Mesenteric fat pad (tissue), 1 donor: ENCODE results near the gene NFIL3. TPM values are rescaled to one million over a fixed set of nuclear protein-coding genes. Genes with fewer than 3 reads are reported as not detected.
"Not testable (repeated sequence)": the region's sequence is repeated elsewhere in the genome, so short reads cannot be mapped to it uniquely, and the experiment has no call there.

Source experiments
- DNase-seq: peaks from one replicate; pipeline ENCODE4 v3.0.0-alpha.2; 2020; ENCODE audit warnings: low spot score
- long read RNA-seq: library from polyadenylated mRNA; unstranded; transcript quantifications from one replicate; pipeline ENCODE4 v2.0.0, GENCODE V29; 2020
- total RNA-seq: library from RNA; stranded (reverse); fragmentation: NEBNext Ultra II Directional; extraction: Animal tissue kit (Norgen Biotek cat#: 25700); gene quantifications from one replicate; pipeline ENCODE4 v1.2.1, GENCODE V29; 2021
- donor health status: DM: yes; HTN: yes; CAD: no.

NFIL3 gene, protein sequence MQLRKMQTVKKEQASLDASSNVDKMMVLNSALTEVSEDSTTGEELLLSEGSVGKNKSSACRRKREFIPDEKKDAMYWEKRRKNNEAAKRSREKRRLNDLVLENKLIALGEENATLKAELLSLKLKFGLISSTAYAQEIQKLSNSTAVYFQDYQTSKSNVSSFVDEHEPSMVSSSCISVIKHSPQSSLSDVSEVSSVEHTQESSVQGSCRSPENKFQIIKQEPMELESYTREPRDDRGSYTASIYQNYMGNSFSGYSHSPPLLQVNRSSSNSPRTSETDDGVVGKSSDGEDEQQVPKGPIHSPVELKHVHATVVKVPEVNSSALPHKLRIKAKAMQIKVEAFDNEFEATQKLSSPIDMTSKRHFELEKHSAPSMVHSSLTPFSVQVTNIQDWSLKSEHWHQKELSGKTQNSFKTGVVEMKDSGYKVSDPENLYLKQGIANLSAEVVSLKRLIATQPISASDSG
- 179 TPM for total RNA-seq
- long read RNA-seq, transcript NFIL3-201 (2 exons, 2,085 nt), result major isoform, 10 of 119 reads
- long read RNA-seq, partial matches to known transcripts, result 0 of 119 reads
- long read RNA-seq, other reads (novel, unspliced or antisense), result 109 of 119 reads

DNA sequence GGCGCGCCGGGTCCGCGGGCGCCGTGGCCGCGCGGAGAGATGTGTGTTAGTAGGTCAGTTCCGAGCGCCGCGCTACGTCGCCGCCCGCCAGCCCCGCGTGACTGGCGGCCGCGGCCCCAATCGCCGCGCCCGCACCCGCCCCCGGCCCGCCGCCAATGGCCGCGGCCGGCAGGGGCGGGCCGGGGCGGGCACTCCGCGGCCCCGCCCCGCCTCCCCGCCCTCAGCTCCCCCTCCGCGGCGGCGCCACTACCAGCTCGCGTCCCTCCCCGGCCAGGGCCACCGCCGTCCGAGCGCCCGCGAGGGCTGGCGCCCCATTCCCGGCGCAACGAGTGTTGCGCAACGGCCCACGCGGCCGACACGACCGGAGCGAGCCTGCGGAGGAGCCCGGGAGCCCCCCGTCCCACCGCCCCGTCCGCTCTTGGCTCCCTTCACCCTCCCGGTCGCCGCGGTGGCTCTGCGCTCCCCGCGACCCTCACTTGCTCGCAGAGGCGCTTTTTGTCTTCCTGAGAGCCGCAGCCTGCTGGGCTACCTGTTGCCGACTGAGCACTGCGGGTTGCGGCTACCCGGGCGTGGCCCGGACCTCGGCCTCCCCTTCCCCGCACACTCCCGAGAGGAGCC lies at the start of gene NFIL3:
Gene NFIL3, minus strand, starts transcription at position 48 of the 618 bp plus-strand sequence. CDS start 13,098 bp downstream, outside the sequence.
- DNase-seq, result peak; percentile 96

DNA sequence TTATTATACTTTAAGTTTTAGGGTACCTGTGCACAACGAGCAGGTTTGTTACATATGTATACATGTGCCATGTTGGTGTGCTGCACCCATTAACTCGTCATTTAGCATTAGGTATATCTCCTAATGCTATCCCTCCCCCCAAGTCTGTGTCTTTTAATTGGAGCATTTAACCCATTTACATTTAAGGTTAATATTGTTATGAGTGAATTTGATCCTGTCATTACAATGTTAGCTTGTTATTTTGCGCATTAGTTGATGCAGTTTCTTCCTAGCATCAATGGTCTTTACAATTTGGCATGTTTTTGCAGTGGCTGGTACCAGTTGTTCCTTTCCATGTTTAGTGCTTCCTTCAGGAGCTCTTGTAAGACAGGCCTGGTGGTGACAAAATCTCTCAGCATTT lies 47.9 kb upstream of the NFIL3 start:
- DNase-seq, result not testable (repeated sequence)

DNA sequence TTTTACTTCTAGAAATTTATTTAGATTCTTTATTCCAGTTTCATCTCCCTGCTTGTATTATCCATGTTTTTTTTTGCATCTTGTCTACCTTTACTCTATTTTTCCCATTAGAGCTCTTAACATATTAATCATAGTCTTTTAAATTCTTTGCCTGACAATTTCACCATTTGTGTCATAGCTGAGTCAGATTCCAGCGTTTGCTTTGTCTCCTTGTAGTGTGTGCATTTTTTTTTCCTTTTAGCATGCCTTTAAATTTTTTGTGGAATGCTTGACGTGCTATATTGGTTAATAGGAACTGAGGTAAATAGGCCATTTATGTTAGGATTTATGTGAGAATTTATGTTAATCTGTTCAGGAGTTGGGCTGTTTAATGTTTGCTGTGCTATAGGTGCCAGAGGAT lies 41.8 kb upstream of the NFIL3 start:
- DNase-seq, result no peak

DNA sequence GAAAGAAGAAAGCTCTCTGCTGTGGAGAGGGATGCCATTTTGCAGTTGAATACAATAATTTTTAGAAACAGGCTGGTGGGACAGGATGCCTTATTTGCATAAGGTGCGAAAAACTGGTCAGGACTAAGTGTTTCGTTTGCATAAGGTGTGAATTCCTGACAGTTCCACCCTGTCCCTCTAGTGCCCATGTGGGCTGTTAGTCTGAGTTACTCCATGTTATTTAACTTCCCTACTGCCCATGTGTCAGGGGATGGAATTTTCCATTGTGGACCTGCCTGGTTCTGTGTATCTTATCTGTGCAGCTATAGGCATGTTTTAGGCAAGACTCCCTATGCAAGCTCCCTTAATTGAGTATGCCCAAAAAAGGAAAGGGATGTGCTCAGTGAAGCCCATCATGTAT lies 35.3 kb upstream of the NFIL3 start:
- DNase-seq, result no peak

DNA sequence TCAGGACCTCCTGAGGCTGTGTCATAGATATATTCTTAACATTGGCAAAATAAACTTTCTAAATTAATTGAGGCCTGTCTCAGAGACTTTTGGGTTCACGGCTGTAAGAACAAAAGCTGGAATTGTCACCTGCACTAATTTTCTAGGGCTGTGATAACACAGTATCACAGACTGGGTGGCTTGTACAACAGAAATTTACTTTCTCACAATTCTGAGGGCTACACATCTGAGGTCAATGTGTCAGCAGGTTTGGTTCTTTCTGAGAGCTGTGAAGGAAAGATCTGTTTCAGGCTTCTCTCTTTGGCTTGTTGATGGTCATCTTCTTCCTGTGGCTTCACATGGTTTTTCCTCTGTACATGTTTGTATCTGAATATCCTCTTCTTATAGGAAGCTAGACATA lies 29.2 kb upstream of the NFIL3 start:
- no peak for DNase-seq

DNA sequence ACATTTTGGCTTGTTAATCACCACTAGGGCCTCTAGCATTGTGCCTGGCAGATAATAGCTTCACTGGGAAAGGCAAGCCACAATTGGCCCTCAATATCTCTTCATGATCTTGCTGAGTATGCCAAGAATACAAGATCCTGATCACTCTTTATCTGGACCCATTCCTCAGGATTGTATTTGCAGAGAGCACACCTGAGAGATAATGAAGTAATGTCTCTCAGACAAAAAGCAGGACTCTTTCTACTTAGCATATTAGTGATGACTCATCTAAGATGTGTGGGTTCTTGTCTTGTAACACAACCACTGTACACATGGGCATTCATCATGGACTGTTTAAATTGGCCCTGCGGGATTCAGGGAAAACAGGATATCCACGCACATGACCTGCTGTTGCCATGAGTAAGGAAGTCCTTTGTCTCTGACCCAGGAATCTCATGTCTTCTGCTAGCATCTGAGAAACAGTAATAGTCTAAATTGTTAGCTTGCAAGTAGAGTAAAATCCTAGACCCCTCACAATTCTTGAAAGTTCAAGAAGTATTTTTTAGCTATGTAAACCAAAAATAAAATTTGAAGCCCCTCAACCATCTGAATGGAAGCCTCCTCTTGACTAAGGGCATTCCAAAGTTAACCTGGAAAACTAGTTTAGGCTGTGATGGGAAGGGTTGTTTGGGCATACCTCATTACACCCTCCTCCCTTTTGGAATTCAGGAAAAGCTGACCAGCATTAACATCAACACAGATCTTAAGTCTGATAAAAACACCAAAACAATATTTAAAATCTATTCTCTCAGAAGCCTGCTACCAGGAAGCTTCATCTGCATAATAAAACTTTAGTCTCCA lies 28.0 kb upstream of the NFIL3 start:
- no peak for DNase-seq

DNA sequence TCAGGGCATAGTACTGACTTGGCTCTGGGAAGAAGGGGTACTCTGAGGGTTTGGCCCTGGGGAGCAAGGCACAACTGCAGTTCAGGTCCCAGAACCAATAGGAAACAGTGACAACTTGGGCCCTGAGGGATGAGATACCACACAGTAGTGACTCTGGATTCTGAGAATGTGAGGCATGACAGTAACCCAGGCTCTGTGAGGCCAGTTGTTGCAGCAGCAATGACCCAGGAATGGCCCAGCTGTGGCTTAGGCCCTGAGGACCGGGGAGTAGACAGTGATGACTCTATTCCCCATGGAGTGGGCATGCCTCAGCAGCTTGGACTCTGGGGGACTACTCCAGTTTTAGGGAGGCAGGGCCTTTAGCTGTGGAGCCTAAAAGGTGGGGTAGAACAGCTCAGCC lies 21.5 kb upstream of the NFIL3 start:
- no peak for DNase-seq

DNA sequence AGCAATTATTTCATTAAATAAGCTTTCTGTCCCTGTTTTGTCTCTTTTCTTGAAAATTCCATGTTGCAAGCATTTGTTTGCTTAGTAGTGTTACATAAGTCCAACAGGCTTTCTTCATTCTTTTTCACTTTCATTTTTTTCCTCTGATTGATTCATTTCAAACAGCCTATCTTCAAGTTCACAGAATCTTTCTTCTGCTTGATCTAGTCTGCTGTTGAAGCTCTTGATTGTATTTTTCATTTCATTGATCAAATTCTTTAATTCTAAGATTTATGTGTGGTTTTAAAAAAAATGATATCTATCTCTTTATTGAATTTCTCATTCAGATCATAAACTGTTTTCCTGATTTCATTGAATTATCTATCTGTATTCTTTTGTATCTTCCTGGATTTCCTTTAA lies 20.4 kb upstream of the NFIL3 start:
- no peak for DNase-seq

DNA sequence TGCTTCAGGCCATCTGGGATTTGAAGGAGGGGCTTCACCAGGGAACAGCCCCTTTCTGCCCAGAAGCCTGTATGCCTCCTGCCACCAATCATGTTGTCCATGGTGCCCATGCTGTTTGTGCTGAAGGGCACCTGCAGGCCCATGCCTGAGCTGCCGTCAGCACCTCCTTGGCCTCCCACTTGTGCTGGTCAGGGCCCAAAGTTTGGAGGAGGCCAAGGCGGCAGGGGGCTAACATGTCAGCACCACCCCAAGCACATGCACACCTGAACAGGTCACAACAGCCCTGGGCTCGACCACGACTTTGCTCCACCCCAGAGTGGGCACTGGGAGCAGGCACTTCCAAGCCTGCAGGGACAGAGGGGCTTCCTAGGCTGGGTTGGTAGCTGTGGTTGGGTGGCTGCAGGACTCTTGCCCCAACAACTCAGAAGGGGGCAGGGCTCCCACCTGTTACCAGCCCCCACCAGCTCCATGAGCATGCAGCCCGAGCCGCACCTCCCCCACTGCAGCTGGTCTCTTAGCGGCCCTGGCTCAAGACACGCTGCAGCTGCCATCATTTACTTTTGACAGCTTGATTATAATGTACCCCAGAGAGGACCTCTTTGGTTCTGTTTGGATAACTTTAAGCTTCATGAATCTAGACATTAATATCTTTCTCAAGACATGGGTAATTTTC lies 19.8 kb upstream of the NFIL3 start:
- no peak for DNase-seq

DNA sequence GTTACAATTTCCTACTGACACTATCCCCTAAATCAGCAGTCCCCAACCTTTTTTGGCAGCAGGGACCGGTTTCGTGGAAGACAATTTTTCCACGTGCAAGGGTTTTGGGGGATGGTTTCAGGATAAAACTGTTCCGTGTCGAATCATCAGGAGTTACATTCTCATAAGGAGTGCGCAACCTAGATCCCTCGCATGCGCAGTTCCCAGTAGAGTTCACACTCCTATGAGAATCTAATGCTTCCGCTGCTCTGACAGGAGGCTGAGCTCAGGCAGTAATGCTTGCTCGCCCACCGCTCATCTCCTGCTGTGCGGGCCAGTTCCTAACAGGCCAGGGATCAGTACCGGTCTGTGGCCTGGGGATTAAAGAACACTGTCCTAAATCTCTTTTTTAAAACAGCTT lies 13.2 kb upstream of the NFIL3 start:
- DNase-seq, result no peak

DNA sequence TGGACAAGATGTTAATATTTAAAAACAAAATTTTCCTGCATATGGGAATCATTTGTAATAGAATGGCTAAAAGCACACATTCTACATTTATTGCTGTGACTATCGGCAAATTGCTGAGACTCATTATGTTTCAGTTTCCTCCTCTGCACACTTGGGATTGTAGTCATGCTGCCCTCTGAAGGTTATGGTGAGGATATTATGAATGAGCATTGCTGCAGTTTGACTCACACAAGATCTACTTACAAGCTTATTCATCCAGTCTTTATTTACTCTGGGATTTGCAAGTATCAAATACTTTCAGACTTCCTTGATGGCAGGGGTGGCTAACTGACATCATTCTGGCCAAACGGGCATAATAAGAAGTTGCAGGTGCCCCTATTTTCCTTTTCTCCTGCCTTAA lies 9.5 kb upstream of the NFIL3 start:
- DNase-seq, result no peak

DNA sequence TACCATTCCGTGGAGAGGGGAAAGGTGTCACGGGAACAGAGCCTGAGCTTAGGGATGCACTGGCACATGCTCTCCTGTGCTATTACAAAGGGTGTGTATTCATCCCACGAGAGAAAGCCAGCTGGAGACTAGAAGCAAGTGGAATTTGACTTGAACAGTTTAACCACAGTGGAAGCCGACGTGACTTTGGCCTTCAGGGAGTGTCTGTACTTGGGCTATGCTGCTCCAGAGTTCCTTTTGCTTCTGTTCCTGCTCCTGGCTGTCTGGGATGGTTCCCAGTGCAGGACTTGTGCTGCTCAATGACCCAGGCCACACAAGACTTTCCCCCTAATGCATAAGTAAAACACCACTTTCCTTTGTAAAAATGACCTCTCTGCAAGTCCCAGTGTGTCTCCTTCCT lies 7.9 kb upstream of the NFIL3 start:
- no peak for DNase-seq

DNA sequence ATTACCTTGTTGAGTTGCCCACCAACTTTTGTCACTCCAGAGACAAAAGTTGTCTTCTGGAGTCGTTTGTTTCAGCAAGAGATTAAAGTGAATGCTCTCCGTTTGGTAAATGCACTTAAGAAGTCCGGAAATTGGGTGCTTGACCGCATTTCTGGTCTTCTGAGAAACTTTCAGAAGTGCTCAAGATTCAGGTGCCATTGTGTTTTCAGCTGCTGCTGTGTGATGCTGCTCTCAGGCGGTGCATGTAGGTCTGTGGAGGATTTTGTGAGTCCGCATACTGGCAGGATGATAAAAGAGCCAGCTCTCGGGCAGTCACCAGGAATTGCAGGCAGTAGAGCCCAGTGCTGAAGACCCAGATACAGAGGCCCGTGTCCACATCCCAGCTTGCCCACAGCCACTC lies 5.9 kb upstream of the NFIL3 start:
- no peak for DNase-seq

DNA sequence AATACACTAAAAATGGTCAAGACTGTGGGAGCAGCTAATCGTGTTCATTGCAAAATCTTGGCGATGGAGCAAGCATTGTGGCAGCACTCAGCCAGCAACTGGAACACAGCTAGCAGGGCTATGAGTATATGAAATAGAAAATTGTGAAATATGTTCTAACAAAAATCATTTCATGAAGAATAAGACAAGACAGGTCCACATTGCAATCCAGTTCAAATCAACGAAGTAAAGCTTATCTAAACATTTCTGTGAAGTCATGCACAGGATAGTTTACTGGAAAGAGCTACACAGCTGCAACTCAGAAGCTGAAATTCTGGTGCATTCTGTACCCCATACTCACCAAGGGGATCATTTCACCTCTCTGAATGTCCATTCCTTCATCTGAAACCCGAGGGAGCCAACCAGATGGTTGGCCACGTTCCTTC lies 5.3 kb upstream of the NFIL3 start:
- DNase-seq, result no peak

DNA sequence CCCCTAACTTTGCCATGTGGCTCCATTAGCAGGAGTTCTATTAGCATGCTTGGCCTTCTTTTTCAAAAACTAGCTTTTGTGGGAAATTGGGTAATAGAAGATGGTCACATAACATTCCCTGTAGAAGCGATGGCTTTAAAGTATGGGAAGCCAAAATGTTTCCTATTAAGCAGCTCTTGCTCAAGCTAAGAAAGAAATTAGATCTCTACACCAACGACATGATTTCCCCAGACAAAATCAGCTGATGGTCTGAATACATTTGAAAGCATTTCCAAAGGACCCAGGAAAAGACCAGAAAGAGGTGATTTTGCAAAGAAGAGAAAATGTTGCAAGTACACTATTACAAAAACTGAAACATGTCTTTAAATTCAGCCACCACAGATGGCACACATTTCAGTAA lies 4.8 kb upstream of the NFIL3 start:
- DNase-seq, result no peak

DNA sequence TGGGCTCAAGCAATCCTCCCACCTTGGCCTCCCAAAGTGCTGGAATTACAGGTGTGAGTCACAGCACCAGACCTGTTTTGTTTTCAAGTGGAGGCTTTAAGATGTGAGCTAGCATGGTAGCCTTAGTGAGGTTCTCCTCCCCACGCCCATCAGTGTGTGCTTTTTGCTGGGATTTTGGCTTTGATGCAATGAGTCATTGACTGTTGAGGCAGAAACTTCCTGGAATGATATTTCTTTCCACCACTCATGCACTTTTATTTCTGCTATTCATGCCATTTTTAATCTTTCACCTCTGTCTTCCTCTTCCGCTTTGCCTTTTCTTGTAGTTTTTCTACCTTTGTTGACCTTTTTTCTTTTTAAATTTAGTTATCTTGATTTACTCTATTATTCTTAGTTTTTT lies 4.2 kb upstream of the NFIL3 start:
- no peak for DNase-seq

DNA sequence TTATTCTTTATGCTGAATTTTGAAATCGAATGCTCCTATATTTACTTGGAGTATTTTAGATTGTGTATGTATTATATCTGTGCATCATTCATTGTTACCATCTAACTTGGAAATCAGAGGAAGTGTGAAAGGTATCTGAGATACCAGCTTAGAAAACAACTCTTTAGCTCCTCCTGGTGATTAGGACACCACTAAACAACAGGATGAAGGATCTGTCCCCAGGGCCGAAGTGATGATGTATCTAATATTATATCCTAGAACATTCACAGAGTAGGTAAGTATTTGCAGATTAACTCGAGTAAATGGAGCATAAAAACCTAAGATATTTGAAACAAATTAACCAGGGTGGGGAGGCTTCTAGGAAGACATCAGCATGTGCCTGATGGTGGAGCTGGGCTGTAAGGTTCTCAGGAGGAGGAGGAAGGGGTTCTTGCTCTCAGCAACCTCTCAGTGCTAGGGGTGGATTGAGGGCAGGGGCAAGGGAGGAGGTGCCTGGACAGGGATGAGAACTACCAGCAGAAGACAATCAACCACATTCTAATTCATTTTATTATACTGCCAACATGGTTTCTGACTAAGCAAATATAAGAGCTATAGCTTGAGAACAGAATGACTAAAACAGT lies 2.6 kb upstream of the NFIL3 start:
- DNase-seq, result no peak

DNA sequence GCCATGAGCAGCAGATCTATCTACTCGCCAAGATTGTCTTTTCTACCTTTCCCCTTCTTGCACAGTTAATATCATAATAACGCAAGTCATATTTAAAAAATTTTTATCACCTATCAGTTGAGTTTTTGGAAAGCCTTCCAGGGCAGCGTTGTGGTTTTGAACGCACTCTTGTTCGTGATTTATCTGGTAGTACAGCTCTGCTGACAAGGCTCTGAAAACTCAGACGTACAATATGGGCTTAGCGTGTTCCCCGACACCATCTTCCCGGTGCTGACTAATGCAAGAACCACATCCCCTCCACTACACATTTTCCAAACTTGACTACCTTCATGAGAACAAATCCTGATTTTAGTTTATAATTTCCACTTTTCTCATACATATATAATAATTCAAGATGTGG lies 1.6 kb upstream of the NFIL3 start:
- DNase-seq, result no peak

DNA sequence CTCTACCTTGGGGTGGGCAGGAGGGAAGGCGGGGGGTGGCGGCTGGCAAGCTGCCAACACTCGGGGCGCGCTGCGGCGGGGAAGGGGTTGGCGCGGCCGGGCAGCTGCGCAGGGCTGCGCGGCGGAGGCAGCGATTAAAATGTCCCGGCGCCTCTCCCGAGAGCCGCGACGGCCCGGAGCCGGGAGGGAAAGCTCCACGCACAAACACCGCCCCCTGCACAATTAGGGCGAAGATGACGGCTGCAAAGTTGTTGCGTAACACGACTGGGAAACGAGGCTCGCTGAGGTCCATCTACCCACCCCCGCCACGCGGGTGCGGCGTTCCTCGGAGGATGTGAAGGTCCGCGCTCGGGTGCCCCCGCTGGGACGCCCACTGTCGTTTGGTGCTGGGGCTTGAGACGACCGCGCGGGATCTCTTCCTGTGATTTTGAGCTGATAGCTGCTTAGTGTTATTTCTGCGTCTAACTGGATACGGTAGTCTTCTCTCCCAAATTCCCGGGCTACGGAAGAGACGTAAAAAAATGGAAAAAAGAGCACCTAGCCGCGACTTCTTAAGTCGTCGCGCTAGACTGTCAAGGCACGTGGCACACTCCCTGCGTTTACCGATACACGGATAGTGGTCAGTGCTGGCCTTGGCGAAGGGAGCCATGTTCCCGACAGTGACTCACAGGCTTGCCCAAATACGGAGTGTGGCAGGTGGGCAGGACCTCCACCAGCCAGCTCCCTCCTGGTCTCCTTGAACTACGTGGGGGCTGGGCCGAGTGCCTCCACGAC lies 958 bp upstream of the NFIL3 start:
- DNase-seq, result peak; percentile 96
